NCI-H2171 treated with DMSO at 0.1 percent for 48 hours (cell line): ENCODE measurements around the gene SHANK3.

Source experiments
- DNase-seq: peaks from one replicate; lab custom pipeline; 2025; lab: John Stamatoyannopoulos, UW

Gene SHANK3

GRCh38 chr22:50699756-50700386 lies 27.2 kb downstream of the SHANK3 start:
- DNase-seq, result no peak

GRCh38 chr22:50700387-50701075 lies 27.9 kb downstream of the SHANK3 start:
- DNase-seq, result no peak

- no peak for DNase-seq
Measured at GRCh38 chr22:50701076-50701419, 28.4 kb downstream of the SHANK3 start.

- no peak for DNase-seq
Measured at GRCh38 chr22:50701428-50702154, 29.0 kb downstream of the SHANK3 start.

GRCh38 chr22:50702261-50702671 lies 29.6 kb downstream of the SHANK3 start:
- DNase-seq, result no peak

- no peak for DNase-seq
Measured at GRCh38 chr22:50702821-50703725, 30.4 kb downstream of the SHANK3 start.

- no peak for DNase-seq
Measured at GRCh38 chr22:50703726-50704509, 31.3 kb downstream of the SHANK3 start.

- DNase-seq, result no peak
Measured at GRCh38 chr22:50704510-50705218, 32.0 kb downstream of the SHANK3 start.

GRCh38 chr22:50705219-50705691 lies 32.6 kb downstream of the SHANK3 start:
- peak; percentile 84 for DNase-seq

- no peak for DNase-seq
Measured at GRCh38 chr22:50705851-50706351, 33.3 kb downstream of the SHANK3 start.

- no peak for DNase-seq
Measured at GRCh38 chr22:50706481-50707125, 34.0 kb downstream of the SHANK3 start.

- no peak for DNase-seq
Measured at GRCh38 chr22:50708474-50708873, 35.9 kb downstream of the SHANK3 start.

- DNase-seq, result no peak
Measured at GRCh38 chr22:50708996-50709395, 36.4 kb downstream of the SHANK3 start.

- no peak for DNase-seq
Measured at GRCh38 chr22:50710221-50710620, 37.6 kb downstream of the SHANK3 start.

- no peak for DNase-seq
Measured at GRCh38 chr22:50710886-50711285, 38.3 kb downstream of the SHANK3 start.

GRCh38 chr22:50711446-50712340 lies 39.1 kb downstream of the SHANK3 start:
- DNase-seq, result no peak

GRCh38 chr22:50712341-50713007 lies 39.9 kb downstream of the SHANK3 start:
- no peak for DNase-seq

GRCh38 chr22:50713008-50713385 lies 40.4 kb downstream of the SHANK3 start:
- DNase-seq, result no peak
